OCI-LY3 (cell line): ENCODE measurements around the gene UCKL1.

Source experiments
- H2AFZ ChIP-seq: fragments of 200-600, 300-600 bp; shearing (Covaris generic); 2 replicates; pipeline ENCODE4 v1.6.0; 2014; ENCODE audit warnings: antibody characterized with exemption, low read depth, low read length
- H3K27ac ChIP-seq: fragments of 200-600, 300-600 bp; sonication (generic); 2 replicates; pipeline ENCODE4 v1.5.1; 2014; ENCODE audit warnings: mild to moderate bottlenecking, low read length, moderate library complexity, mixed read lengths
- H3K27me3 ChIP-seq: fragments of 200-600, 300-600 bp; sonication (generic); 2 replicates; pipeline ENCODE4 v1.6.1; 2014; ENCODE audit warnings: low read depth, low read length, mixed read lengths
- H3K36me3 ChIP-seq: fragments of 200-600, 300-600 bp; sonication (generic); replicated peaks from 2 replicates; pipeline ENCODE3; 2014; ENCODE audit warnings: low read depth, low read length, mixed read lengths
- H3K4me1 ChIP-seq: fragments of 300-600, 200-600 bp; sonication (generic); 2 replicates; pipeline ENCODE4 v1.6.1; 2014; ENCODE audit warnings: low read length, mixed read lengths
- H3K4me2 ChIP-seq: fragments of 200-600, 300-600 bp; sonication (generic); 2 replicates; pipeline ENCODE4 v1.6.1; 2014; ENCODE audit warnings: low read length, mixed read lengths
- H3K4me3 ChIP-seq: fragments of 300-600, 200-600 bp; sonication (generic); 2 replicates; pipeline ENCODE4 v1.5.1; 2014; ENCODE audit warnings: antibody characterized with exemption, mild to moderate bottlenecking, low read length, moderate library complexity
- H3K79me2 ChIP-seq: fragments of 300-600, 200-600 bp; shearing (Covaris generic); 2 replicates; pipeline ENCODE4 v1.6.1; 2014; ENCODE audit warnings: mild to moderate bottlenecking, low read length, mixed read lengths
- H3K9ac ChIP-seq: fragments of 300-600, 200-600 bp; shearing (Covaris generic); 2 replicates; pipeline ENCODE4 v1.6.0; 2014; ENCODE audit warnings: mild to moderate bottlenecking, low read length, moderate library complexity
- H3K9me3 ChIP-seq: fragments of 200-600, 300-600 bp; shearing (Covaris generic); 2 replicates; pipeline ENCODE4 v1.6.1; 2014; ENCODE audit warnings: low read length, mixed read lengths; ENCODE audit not compliant: insufficient read depth
- H4K20me1 ChIP-seq: fragments of 200-600, 300-600 bp; sonication (generic); 2 replicates; pipeline ENCODE4 v1.6.1; 2016; ENCODE audit warnings: low read length, mixed read lengths; ENCODE audit not compliant: insufficient read depth
- CTCF ChIP-seq: fragments of 200-600, 300-600 bp; sonication (generic); IDR thresholded peaks from 2 replicates; pipeline ENCODE4 v1.5.1; 2014; ENCODE audit warnings: antibody characterized with exemption, low read length, low read depth
- EZH2phosphoT487 ChIP-seq: fragments of 200-600 bp; shearing (Covaris generic); IDR thresholded peaks from 2 replicates; pipeline ENCODE4 v1.6.1; 2018; ENCODE audit warnings: antibody characterized with exemption, mixed run types, low read depth

The UCKL1 gene

GRCh38 chr20:63940071-63940471 lies 16.1 kb downstream of the UCKL1 start:
- no peak overlapping the region for H3K4me3 ChIP-seq
- H4K20me1 ChIP-seq: peaks cover 28% of the 10 kb centered on the region

GRCh38 chr20:63939061-63939935 lies 16.9 kb downstream of the UCKL1 start:
- Histone ChIP-seq H2AFZ (no peak overlapping the region), H3K36me3 (peaks cover 36% of the 10 kb centered on the region), H3K27me3 (no peaks in the 10 kb centered on the region), H3K27ac (no peak overlapping the region), H3K9me3 (no peaks in the 10 kb centered on the region), H3K9ac (no peak overlapping the region), H3K79me2 (no peaks in the 10 kb centered on the region; the same call in 1 of the 2 replicates), H3K4me2 (no peak overlapping the region), H3K4me1 (no peaks in the 10 kb centered on the region), H3K4me3 (no peak overlapping the region), H4K20me1 (peaks cover 28% of the 10 kb centered on the region)
- TF ChIP-seq EZH2phosphoT487: no peak
- TF ChIP-seq CTCF: no peak

More at GRCh38 chr20:63940071-63940471, 16.1 kb downstream of the UCKL1 start:
- Histone ChIP-seq H3K79me2 (no peaks in the 10 kb centered on the region; the same call in 1 of the 2 replicates), H3K4me2 (no peak overlapping the region), H2AFZ (no peak overlapping the region), H3K27ac (no peak overlapping the region), H3K4me1 (no peaks in the 10 kb centered on the region), H3K9ac (no peak overlapping the region), H3K36me3 (peaks cover 28% of the 10 kb centered on the region), H3K27me3 (no peaks in the 10 kb centered on the region), H3K9me3 (no peaks in the 10 kb centered on the region)
- TF ChIP-seq EZH2phosphoT487 (no peak), CTCF (no peak)

GRCh38 chr20:63937596-63937995 lies 18.6 kb downstream of the UCKL1 start:
- H4K20me1 ChIP-seq: peaks cover 14% of the 10 kb centered on the region
- peaks cover 3% of the 10 kb centered on the region; the same call in 1 of the 2 replicates for H3K79me2 ChIP-seq
- no peaks in the 10 kb centered on the region for H3K27me3 ChIP-seq
- H2AFZ ChIP-seq: no peak overlapping the region
- no peak for TF ChIP-seq CTCF
- no peak for TF ChIP-seq EZH2phosphoT487
- H3K27ac ChIP-seq: no peak overlapping the region
- H3K4me3 ChIP-seq: no peak overlapping the region
- no peak overlapping the region for H3K4me2 ChIP-seq
- H3K36me3 ChIP-seq: peaks cover 33% of the 10 kb centered on the region
- no peaks in the 10 kb centered on the region for H3K4me1 ChIP-seq
- H3K9me3 ChIP-seq: no peaks in the 10 kb centered on the region
- no peak overlapping the region for H3K9ac ChIP-seq

- TF ChIP-seq EZH2phosphoT487 (no peak), CTCF (no peak)
- no peaks in the 10 kb centered on the region for H3K4me1 ChIP-seq
- H3K9ac ChIP-seq: no peak overlapping the region
- H2AFZ ChIP-seq: no peak overlapping the region
- H3K9me3 ChIP-seq: no peaks in the 10 kb centered on the region
- no peaks in the 10 kb centered on the region for H4K20me1 ChIP-seq
- H3K27me3 ChIP-seq: no peaks in the 10 kb centered on the region
- H3K79me2 ChIP-seq: peaks cover 3% of the 10 kb centered on the region; the same call in 1 of the 2 replicates
- H3K4me3 ChIP-seq: no peak overlapping the region
- no peak overlapping the region for H3K27ac ChIP-seq
- peaks cover 43% of the 10 kb centered on the region for H3K36me3 ChIP-seq
- no peak overlapping the region for H3K4me2 ChIP-seq
Observed at GRCh38 chr20:63935447-63935846, 20.8 kb downstream of the UCKL1 start.
